Measurements from ENCODE around the gene ASB1. TPM values are rescaled to one million over a fixed set of nuclear protein-coding genes. Genes with fewer than 3 reads are reported as not detected.

Gene ASB1
- total RNA-seq, 2 experiments from 2014 or later = 14.3 to 19.6 TPM

GRCh38 chr2:238459081-238459629 lies 32.4 kb downstream of the ASB1 start:
- peaks cover 6% of the 10 kb centered on the region for H3K9me3 Mint-ChIP-seq
- Histone ChIP-seq H3K4me3 (ENCODE audit: low read length) (no peak overlapping the region), H3K27me3 (ENCODE audit: control insufficient read depth in 1 of 2, insufficient read depth in 2 of 2, low read length in 2 of 2) (no peaks in the 10 kb centered on the region), H3K36me3 (ENCODE audit: insufficient read depth, low read length) (no peaks in the 10 kb centered on the region), H3K4me1 (ENCODE audit: insufficient read depth, low read length) (no peaks in the 10 kb centered on the region), H3K9me3 (ENCODE audit: control insufficient read depth in 1 of 2, insufficient read depth in 1 of 2, low read length in 2 of 2) (peaks cover 6 to 14% of the 10 kb centered on the region in 2 experiments), H3K27ac (ENCODE audit: low read depth in 1 of 2, low read length in 2 of 2) (no peak overlapping the region)
- no peak overlapping the region for H3K4me3 Mint-ChIP-seq
- ATAC-seq (ENCODE audit: poor library complexity) = no peak
- no peaks in the 10 kb centered on the region for H3K36me3 Mint-ChIP-seq (ENCODE audit: low read depth)
- ChIA-PET CTCF (no interaction called here), POLR2A (no interaction called here)
- peaks cover 4% of the 10 kb centered on the region for H3K4me1 Mint-ChIP-seq (ENCODE audit: low read depth)
- no peak overlapping the region for H3K27ac Mint-ChIP-seq
- intact Hi-C loops (cut with DNase I, micrococcal nuclease) = no loop called here
- no peaks in the 10 kb centered on the region for H3K27me3 Mint-ChIP-seq
- no peak for DNase-seq
- TF ChIP-seq CTCF (IDR thresholded peaks at IDR 0.05) = no peak

GRCh38 chr2:238461051-238461450 lies 34.3 kb downstream of the ASB1 start:
- CTCF ChIA-PET = interaction anchor here (2.1 kb wide), 1 partner anchor 90 kb away, joined by 6 read pairs; no protein-coding TSS in a partner anchor
- intact Hi-C loops (cut with DNase I, micrococcal nuclease) = no loop called here

GRCh38 chr2:238461491-238461890 lies 34.8 kb downstream of the ASB1 start:
- ATAC-seq (ENCODE audit: poor library complexity) (no peak), DNase-seq (no peak)
- H3K36me3 Mint-ChIP-seq (ENCODE audit: low read depth) = no peaks in the 10 kb centered on the region
- Histone ChIP-seq H3K27ac (ENCODE audit: low read depth in 1 of 2, low read length in 2 of 2) (no peak overlapping the region), H3K4me3 (ENCODE audit: low read length) (no peak overlapping the region), H3K9me3 (ENCODE audit: control insufficient read depth in 1 of 2, insufficient read depth in 1 of 2, low read length in 2 of 2) (peaks cover 0 to 5% of the 10 kb centered on the region in 2 experiments), H3K36me3 (ENCODE audit: insufficient read depth, low read length) (no peaks in the 10 kb centered on the region), H3K4me1 (ENCODE audit: insufficient read depth, low read length) (no peaks in the 10 kb centered on the region), H3K27me3 (ENCODE audit: control insufficient read depth in 1 of 2, insufficient read depth in 2 of 2, low read length in 2 of 2) (no peaks in the 10 kb centered on the region)
- H3K4me1 Mint-ChIP-seq (ENCODE audit: low read depth) = peaks cover 4% of the 10 kb centered on the region
- CTCF ChIA-PET = interaction anchor here (2.1 kb wide), 1 partner anchor 91 kb away, joined by 6 read pairs; no protein-coding TSS in a partner anchor
- TF ChIP-seq CTCF (IDR thresholded peaks at IDR 0.05) = no peak
- no peaks in the 10 kb centered on the region for H3K27me3 Mint-ChIP-seq
- intact Hi-C loops (cut with DNase I, micrococcal nuclease) = no loop called here
- POLR2A ChIA-PET = no interaction called here
- peaks cover 4% of the 10 kb centered on the region for H3K9me3 Mint-ChIP-seq
- no peak overlapping the region for H3K4me3 Mint-ChIP-seq
- no peak overlapping the region for H3K27ac Mint-ChIP-seq

More at GRCh38 chr2:238461051-238461450, 34.3 kb downstream of the ASB1 start:
- ATAC-seq (ENCODE audit: poor library complexity) (no peak), DNase-seq (no peak)
- Mint-ChIP-seq H3K27me3 (no peaks in the 10 kb centered on the region), H3K4me3 (no peak overlapping the region), H3K4me1 (ENCODE audit: low read depth) (peaks cover 4% of the 10 kb centered on the region), H3K27ac (no peak overlapping the region), H3K36me3 (ENCODE audit: low read depth) (no peaks in the 10 kb centered on the region), H3K9me3 (peaks cover 6% of the 10 kb centered on the region)
- POLR2A ChIA-PET = no interaction called here
- H3K36me3 ChIP-seq (ENCODE audit: insufficient read depth, low read length) = no peaks in the 10 kb centered on the region
- no peaks in the 10 kb centered on the region for H3K4me1 ChIP-seq (ENCODE audit: insufficient read depth, low read length)
- H3K4me3 ChIP-seq (ENCODE audit: low read length) = no peak overlapping the region
- TF ChIP-seq CTCF (IDR thresholded peaks at IDR 0.05) = no peak
- H3K9me3 ChIP-seq (ENCODE audit: control insufficient read depth in 1 of 2, insufficient read depth in 1 of 2, low read length in 2 of 2) = peaks cover 4 to 5% of the 10 kb centered on the region in 2 experiments
- no peak overlapping the region for H3K27ac ChIP-seq (ENCODE audit: low read depth in 1 of 2, low read length in 2 of 2)
- no peaks in the 10 kb centered on the region for H3K27me3 ChIP-seq (ENCODE audit: control insufficient read depth in 1 of 2, insufficient read depth in 2 of 2, low read length in 2 of 2)

Measured in CD4-positive, alpha-beta T cell (primary cell).